ENCODE results near the gene SPOPL.

SPOPL gene

DNA sequence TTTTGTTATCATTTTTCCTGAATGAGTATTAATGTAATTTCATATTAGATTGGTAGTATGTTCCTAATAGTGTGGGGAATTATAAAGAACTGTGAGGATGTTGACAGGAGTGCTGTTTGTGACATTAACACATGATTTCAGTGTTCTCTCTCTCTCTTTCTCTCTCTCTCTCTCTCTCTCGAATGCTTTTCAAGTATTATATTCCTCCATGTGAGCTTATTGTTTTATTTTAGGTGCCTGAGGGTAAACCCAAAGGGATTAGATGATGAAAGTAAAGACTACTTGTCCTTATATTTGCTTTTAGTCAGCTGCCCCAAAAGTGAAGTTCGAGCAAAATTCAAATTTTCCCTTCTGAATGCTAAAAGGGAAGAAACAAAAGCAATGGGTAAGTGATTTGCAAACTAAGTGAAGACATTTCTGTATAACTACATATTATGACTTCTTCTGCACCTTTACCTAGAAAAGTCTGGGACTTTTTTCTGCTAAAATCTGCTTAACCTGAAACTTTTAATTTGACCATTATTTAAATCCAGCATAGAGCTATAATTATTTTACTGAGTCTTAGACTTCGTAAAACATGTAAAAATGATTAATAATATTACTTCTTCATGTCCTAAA is 49.2 kb downstream of the SPOPL start:
- TF ChIP-seq, protein P1, sequence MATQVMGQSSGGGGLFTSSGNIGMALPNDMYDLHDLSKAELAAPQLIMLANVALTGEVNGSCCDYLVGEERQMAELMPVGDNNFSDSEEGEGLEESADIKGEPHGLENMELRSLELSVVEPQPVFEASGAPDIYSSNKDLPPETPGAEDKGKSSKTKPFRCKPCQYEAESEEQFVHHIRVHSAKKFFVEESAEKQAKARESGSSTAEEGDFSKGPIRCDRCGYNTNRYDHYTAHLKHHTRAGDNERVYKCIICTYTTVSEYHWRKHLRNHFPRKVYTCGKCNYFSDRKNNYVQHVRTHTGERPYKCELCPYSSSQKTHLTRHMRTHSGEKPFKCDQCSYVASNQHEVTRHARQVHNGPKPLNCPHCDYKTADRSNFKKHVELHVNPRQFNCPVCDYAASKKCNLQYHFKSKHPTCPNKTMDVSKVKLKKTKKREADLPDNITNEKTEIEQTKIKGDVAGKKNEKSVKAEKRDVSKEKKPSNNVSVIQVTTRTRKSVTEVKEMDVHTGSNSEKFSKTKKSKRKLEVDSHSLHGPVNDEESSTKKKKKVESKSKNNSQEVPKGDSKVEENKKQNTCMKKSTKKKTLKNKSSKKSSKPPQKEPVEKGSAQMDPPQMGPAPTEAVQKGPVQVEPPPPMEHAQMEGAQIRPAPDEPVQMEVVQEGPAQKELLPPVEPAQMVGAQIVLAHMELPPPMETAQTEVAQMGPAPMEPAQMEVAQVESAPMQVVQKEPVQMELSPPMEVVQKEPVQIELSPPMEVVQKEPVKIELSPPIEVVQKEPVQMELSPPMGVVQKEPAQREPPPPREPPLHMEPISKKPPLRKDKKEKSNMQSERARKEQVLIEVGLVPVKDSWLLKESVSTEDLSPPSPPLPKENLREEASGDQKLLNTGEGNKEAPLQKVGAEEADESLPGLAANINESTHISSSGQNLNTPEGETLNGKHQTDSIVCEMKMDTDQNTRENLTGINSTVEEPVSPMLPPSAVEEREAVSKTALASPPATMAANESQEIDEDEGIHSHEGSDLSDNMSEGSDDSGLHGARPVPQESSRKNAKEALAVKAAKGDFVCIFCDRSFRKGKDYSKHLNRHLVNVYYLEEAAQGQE (IDR thresholded peaks at IDR 0.05; ENCODE audit: insufficient read depth in 1 of 2, low read depth in 2 of 2, low read length in 2 of 2) = no peak
- no peak for TF ChIP-seq SIN3A (IDR thresholded peaks at IDR 0.05; ENCODE audit: borderline replicate concordance, insufficient read depth, low read length)
- TF ChIP-seq TAF1 (IDR thresholded peaks at IDR 0.05; ENCODE audit: borderline replicate concordance, insufficient read depth, low read length) = no peak
- TF ChIP-seq POLR2AphosphoS5 (IDR thresholded peaks at IDR 0.05; ENCODE audit: low read depth, low read length) = no peak
- no peak for TF ChIP-seq FOXP2 (optimal IDR thresholded peaks at IDR 0.05; ENCODE audit: borderline replicate concordance, extremely low read depth, extremely low read length, insufficient read depth)

DNA sequence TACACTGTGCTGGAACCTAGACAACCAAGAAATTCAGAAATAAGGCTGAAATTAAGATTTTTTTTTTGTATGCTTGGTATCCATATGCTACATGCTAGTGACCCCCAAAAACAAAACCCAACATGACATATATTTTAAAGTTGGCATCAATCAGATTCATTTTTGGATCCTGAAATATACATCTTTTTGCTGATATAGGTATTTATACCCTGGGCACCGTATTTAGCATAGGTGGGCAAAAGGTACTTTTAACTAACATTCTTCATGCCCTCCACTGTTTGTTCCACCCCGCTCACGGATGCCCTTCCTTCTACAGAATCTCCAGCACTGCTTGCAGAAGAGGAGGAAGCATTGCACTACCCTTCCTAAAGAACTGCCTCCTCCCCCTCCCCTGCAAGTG is 52.6 kb downstream of the SPOPL start:
- TF ChIP-seq FOXP2 (optimal IDR thresholded peaks at IDR 0.05; ENCODE audit: borderline replicate concordance, extremely low read depth, extremely low read length, insufficient read depth) (no peak), SIN3A (IDR thresholded peaks at IDR 0.05; ENCODE audit: borderline replicate concordance, insufficient read depth, low read length) (no peak), TAF1 (IDR thresholded peaks at IDR 0.05; ENCODE audit: borderline replicate concordance, insufficient read depth, low read length) (no peak), POLR2AphosphoS5 (IDR thresholded peaks at IDR 0.05; ENCODE audit: low read depth, low read length) (no peak)
- TF ChIP-seq, protein P1 (IDR thresholded peaks at IDR 0.05; ENCODE audit: insufficient read depth in 1 of 2, low read depth in 2 of 2, low read length in 2 of 2) = no peak

DNA sequence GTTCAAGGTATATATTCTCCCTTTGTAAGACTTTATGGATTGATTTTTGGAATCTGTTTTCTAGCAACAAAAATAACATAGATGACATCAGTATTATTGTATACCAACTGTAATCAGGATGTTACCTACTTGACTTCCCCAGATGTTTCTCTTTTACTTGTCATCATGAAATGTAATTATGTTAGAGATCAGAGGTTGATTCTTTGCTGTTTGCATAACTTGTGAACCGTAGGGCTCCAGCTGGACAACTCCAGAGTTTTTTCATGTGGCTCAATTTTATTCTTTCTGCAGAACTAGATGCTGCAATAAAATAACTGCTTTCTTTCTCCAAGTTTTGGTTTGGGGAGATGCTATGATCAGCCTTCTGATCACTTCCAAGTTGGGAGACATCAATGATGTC is 58.1 kb downstream of the SPOPL start:
- no peak for TF ChIP-seq SIN3A (IDR thresholded peaks at IDR 0.05; ENCODE audit: borderline replicate concordance, insufficient read depth, low read length)
- TF ChIP-seq TAF1 (IDR thresholded peaks at IDR 0.05; ENCODE audit: borderline replicate concordance, insufficient read depth, low read length) = no peak
- TF ChIP-seq, protein P1 (IDR thresholded peaks at IDR 0.05; ENCODE audit: insufficient read depth in 1 of 2, low read depth in 2 of 2, low read length in 2 of 2) = no peak

- TF ChIP-seq SIN3A (IDR thresholded peaks at IDR 0.05; ENCODE audit: borderline replicate concordance, insufficient read depth, low read length) = no peak
- TF ChIP-seq, protein P1 (IDR thresholded peaks at IDR 0.05; ENCODE audit: insufficient read depth in 1 of 2, low read depth in 2 of 2, low read length in 2 of 2) = no peak
- no peak for TF ChIP-seq TAF1 (IDR thresholded peaks at IDR 0.05; ENCODE audit: borderline replicate concordance, insufficient read depth, low read length)
These were observed 63.1 kb downstream of the SPOPL start for GRCh38 chr2:138564586-138565229.

DNA sequence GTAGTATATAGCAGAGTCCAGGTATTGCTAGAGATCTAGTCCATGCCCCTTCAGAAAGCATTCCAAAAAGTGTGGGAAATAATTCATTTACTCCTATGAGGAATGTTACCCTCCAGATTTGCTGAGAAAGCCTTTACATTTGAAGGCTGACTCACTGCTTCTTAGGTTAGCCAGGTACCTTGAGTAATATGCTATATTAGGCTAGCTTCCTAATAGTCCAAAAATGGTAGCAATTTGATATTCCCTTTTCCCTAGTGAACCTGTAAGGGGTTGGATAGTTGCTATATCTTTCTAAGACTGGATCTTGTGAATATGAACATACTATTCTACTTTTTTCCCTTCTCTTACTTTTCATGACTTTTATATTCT is 63.6 kb downstream of the SPOPL start:
- no peak for TF ChIP-seq SIN3A (IDR thresholded peaks at IDR 0.05; ENCODE audit: borderline replicate concordance, insufficient read depth, low read length)
- no peak for TF ChIP-seq FOXP2 (optimal IDR thresholded peaks at IDR 0.05; ENCODE audit: borderline replicate concordance, extremely low read depth, extremely low read length, insufficient read depth)
- TF ChIP-seq TAF1 (IDR thresholded peaks at IDR 0.05; ENCODE audit: borderline replicate concordance, insufficient read depth, low read length) = no peak
- TF ChIP-seq, protein P1 (IDR thresholded peaks at IDR 0.05; ENCODE audit: insufficient read depth in 1 of 2, low read depth in 2 of 2, low read length in 2 of 2) = no peak
- TF ChIP-seq POLR2AphosphoS5 (IDR thresholded peaks at IDR 0.05; ENCODE audit: low read depth, low read length) = no peak
